Measurements from ENCODE around the gene ULBP2.
"Not testable (repeated sequence)": the region's sequence is repeated elsewhere in the genome, so short reads cannot be mapped to it uniquely, and the experiment has no call there.

The ULBP2 gene

DNA sequence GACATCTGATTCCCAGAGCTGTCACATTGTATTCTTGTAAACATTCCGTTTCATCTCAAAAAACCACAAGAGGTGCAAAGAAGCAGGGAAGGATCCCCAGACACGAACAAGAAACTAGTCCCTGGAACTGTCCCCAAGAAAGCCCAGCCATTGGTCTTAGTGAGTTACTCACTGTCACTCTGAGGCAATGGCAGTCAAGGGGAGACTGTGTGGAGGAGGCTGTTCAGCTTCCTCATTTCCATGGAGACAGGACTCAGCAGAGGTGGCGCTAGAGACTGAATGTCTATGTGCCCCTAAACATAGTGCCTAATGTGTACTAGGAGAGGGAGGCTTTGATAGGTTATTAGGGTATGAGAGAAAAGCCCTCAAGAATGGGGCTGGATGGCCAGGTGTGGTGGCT lies 33.0 kb downstream of the ULBP2 start:
- DNase-seq, result no peak

DNA sequence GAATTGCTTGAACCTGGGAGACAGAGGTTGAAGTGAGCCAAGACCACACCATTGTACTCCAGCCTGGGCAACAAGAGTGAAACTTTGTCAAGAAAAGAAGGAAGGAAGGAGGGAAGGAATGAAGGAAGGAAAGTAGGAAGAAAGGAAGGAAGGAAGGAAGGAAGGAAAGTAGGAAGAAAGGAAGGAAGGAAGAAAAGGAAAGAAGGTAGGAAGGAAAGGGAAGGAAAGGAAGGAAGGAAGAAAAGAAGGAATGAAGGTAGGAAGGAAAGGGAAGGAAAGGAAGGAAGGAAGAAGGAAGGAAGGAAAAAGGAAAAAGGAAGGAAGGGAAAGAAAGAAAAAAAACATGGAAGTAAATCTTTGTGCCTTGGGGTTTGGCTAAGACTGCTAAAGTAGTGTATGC lies 33.6 kb downstream of the ULBP2 start:
- DNase-seq, result no peak

DNA sequence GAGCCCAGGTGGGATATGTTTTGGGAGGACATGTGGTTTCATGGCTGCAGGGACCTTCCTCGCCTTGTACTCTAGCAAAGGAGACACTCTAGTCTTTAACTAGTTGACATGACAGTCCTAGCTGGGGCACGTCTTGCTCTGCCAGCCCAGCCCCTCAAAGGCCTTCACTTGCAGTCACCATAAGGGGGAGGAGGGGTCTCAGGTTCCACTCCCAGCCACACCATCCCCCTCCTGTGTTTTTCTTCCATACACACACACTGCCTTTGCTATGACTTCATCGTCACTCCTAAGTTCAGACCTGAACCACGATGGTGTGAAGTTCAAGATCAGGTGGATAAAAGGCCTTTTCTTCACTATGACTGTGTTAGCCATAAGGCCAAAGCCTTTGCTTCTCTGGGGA lies 35.4 kb downstream of the ULBP2 start:
- no peak for DNase-seq

DNA sequence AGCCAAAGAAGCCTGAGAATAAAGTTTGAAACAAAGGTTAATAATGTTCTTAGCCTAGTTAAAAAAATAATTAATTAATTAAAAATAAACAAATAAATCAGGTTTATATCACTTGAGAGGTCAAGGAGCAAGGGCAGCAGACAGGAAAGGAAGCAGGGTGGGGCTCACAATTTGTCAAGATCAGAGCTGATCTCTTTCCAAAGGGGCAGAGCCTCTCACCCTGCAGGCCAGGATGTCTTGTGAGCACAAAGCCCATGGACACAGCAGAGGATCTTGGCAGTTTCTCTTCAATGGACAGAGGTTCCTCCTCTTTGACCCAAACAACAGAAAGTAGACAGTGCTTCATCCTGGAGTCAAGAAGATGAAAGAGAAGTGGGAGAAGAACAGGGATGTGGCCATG lies 36.8 kb downstream of the ULBP2 start:
- DNase-seq, result no peak

DNA sequence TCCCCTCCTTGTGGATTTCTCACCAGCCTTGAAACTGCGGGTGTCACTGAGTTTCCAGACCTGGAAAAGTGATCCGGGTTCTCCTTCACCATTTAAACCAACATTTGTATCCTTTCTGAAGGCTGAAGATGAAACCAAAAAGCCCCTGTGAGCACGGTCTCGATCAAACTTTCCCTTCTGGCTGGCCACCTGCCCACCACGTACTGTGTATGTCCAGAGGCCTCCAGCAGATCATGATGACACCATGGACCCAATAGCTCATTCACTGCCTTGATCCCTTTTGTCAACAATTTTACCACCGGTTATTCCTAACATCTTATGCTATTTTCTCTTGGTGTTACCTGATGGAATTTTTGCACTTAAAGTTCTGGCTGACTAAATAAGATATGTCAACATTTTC lies 37.5 kb downstream of the ULBP2 start:
- DNase-seq, result no peak

DNA sequence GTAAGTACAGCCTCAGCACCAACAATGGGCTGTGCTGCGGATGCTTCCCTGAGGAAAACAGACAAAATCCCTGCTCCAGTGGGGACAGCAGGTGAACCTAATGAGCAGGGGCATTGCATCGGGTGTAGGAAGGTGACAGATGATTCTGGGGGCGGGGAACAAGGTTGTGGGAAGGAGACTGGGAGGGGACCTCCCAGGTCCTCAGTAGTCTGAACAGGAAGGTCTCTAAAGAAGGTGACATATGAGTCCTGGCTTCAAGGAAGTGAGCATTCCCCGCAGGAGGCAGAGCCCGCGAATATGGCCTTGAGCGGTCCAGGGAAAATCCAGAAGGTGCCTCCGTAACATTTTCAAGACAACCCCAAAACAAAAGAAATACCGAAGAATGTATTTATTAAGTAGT lies 41.3 kb downstream of the ULBP2 start:
- DNase-seq, result no peak

DNA sequence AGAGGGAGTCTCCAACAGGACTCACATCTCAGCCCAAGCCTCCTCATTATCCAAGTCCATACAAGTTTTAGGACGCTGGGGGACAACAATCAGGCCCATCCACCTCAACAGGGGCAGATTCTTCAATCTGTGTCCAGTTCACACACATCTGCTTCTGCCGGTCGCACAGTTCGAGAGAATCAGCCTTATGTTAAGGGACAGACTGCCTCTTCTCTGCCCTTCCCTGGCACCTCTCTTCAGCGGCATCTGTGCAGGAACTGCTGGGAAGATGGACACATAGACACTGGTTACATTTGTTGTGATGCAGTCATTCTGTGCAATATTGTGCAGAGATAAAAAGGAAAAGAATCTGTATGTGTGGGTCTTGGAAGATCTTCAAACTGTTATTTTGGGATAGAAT lies 43.0 kb downstream of the ULBP2 start:
- no peak for DNase-seq

DNA sequence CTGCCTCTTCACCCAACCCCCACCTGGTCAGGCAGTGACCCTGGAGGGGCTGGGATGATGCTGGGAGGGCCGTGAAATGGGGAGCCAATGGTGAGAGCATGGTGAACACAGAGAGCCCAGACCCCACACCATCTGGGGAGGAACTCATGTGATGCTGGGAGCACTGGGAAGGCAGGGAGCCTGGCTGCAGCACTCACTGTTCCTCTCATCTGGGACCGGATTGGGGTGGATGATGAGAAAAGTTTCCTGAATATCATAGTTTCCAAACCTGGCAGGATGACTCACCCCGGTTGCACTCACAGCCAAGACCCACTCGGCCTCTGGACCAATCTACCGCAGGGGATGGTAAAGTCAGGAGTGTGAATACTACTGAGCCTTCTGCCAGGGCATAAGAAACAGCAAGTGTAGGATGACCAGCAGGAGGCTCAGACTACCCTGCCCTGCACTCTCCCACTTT lies 43.7 kb downstream of the ULBP2 start:
- DNase-seq, result no peak

DNA sequence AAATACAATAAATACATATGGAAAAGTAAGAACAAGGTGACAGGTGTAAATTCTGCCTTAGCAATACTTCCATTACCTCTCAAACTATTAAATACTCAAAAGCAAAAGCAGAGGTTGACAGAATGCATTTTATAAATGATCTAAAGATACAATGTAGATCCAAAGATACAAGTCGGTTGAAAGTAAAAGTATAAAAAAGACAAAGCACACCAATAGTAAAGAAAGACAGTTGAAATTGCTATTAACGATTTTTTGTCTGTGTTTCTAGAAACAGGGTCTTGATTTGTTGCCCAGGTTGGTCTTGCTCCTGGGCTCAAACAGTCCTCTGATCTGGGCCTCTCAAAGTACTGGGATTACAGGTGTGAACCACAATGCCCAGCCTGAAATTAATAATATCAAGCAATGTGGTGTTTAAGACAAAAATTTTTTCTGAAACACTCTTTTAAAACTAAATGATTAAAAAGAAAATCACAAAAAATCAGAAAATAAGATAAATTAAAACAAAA lies 45.8 kb downstream of the ULBP2 start:
- no peak for DNase-seq

DNA sequence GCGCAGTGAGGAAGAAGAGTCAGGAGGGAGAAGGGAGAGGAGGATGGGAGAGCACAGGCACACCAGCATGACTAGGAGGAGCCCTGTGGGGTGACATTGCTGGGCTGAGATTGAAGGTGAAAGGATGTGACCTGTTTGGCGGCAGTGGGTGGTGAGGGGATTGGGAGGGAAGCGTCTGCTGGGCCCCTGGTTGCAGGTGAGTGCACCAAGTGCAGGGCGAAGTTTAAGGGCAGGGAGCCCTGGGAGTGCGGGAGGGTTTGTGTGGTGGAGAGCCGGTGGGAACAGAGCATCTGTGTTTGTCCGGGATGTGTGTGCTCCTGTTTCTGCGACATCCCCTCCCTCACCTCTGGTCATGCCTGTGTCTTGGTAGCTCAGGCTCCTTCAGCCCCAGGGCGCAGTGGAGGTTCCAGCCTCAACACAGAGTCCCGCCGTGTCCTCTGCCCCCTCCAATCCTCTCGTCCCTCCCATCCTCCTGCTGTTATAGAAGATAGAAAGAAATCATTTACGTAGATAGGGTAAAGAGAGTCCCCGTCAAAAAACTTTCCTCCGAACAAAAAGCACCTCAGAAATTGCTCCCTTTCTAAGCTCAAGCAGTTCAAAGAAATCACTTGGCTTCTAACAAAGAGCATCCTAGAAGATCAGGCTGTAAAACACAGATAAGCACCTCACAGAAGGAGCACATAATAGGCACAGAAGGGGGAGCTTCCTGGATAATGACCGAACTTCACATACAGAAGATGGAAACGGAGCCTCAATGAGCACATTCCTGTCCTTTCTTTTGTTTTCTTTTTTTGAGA lies 46.9 kb downstream of the ULBP2 start:
- no peak for DNase-seq

DNA sequence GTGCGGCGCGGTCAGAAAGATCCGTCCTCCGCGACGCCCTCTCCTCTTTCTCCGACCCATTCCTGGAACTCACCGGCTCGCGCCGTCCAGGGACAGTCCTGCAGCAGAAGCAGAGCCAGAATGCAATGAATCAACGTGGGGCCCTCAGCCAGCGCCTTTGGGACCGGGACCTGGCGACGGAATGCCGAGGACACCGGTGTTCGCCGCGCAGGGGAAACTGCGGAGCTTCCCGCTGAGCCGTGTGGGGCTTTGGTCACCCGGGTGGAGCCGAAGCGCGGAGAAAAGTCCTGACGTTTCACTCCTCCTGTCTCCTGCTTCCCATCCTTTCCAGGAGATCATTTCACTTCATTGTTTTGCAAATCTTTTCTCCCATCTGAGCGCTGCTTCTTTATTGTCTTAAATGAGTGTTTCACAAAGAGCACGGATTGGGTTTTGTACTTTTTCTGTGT lies 48.4 kb downstream of the ULBP2 start:
- DNase-seq, result no peak

DNA sequence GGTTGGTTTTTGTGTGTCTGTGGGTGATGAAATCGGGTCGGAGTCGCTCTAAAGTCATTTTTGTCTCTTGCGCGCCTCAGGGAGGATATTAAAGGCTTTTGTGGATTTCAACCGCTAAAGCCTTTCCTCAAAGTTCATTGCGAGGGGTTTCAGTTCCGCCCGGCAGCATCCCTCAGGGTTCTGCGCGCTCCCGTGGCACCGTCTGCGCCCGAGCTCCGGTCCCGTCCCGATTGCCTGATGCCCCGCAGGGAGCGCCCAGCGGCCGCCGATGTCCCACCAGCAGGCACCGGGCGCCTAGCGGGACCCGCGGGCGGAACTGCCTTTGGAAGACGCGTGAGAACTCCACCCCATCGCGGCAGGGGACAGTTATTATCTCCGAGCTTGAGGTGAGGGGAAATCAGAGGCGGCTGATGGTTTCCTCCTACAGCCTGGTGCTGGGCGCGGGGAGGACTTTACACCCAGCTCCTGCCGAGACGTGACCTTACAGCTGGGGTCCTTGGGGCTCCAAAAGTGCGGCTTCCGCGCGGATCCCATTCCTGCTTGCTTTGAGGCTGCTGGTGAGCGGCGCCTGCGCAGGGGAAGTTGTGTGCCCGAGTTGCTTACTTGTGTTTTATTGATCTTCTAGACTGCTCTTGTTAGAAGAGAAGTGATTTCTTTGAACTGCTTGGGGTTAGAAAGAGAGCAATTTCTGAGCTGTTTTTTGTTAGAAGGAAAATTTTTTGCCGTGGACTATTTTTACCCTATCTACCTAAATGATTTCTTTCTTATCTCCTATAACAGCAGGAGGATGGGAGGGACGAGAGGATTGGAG lies 49.1 kb downstream of the ULBP2 start:
- no peak for DNase-seq

DNA sequence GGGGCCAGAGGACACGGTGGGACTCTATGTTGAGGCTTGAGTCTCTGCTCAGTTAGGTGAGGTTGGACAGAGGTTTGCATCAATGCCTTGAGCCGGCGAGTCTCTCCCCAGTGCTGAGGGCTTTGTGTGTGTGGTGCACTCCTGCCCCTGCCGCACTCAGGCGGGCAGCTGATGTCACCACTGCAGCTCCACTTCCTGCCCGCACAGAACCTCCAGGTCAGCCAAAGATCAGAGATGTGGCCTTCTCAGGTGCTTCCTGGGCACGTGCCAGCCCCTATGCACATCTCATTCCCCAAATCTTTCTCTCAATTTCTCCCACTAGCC lies 49.6 kb downstream of the ULBP2 start:
- not testable (repeated sequence) for DNase-seq

DNA sequence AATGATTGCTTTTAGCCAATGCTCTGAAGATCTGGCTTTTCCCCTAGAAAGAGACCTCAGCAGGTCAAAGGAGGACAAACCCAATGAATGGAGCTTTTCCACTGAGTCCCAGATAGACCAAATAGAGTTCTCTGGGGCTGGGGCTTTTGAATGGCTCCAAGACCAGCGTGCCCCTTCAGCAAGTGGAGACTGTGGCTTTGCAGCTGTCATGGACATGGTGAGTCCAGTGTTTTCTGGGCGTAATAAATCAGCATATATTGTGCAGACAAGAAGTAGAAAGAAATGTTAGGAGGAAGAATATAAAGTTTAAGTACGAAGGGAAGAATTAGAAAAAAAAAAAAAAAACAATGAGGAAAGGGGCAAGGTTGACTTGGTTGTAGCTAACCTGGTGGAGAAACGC lies 50.0 kb downstream of the ULBP2 start:
- no peak for DNase-seq

DNA sequence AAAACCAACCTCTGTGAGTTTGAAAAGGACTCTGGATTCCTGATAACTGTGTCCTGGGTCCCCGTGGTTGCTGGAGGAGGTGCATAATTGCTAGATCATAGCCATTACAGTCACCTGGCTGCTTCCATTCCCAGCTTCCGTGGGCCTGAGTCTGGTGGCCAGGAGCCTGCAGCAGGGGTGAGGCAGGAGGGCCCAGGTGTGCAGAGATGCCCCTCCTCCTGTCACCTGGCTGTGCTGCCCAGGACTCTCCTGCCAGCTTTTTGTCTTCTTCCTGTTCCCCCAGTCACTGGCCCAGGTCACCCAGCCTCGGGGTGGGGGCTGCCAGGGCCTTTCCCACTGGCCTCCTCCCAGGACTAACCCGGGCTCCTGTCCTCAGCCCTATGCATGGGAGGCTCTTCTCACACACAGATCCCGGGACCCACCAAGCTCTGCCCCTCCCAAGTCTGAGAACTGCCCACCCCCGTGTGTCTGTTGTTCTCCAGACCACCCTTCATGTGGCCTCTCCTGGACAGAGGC lies 53.5 kb downstream of the ULBP2 start:
- no peak for DNase-seq

DNA sequence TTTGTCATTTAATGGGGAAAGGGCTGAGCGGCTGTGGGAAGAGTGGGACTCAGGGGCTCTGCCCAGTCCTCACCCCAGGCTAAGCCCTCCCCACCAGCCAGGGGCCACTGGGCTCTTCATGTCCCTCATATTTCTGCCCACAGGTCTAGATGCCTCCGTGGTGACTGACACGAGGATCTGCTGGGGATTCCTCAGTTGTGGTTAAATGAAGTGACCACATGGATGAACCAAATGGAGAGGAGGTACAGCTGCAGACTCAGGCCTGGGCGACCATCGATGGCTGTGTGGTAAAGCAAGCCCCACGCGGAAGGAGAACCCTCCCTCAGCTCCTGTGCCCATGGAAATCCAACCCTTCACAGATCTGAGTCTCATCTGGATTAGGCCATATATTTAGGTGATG lies 54.2 kb downstream of the ULBP2 start:
- DNase-seq, result no peak

All from CD4-positive, alpha-beta T cell treated with Interleukin-15 for 1 hour (primary cell).